ENCODE results near the gene SENP8.

- TF ChIP-seq REST (IDR thresholded peaks at IDR 0.05; ENCODE audit: low read depth) (no peak), EGR1 (IDR thresholded peaks at IDR 0.05) (no peak), TAF1 (IDR thresholded peaks at IDR 0.05; ENCODE audit: low read depth) (no peak), EP300 (IDR thresholded peaks at IDR 0.05; ENCODE audit: borderline replicate concordance) (no peak)
These were observed 13.7 kb downstream of the SENP8 start for GRCh38 chr15:72131922-72132321.

All from Ishikawa (cell line).